Right atrium auricular region (tissue), 2 donors: ENCODE results near the gene PAX6. TPM values are rescaled to one million over a fixed set of nuclear protein-coding genes. Genes with fewer than 3 reads are reported as not detected.

Source experiments
- DNase-seq: peaks from one replicate; pipeline ENCODE4 v3.0.0-alpha.2; 2019; ENCODE audit warnings: low spot score
- H3K27ac ChIP-seq, 2 donors: fragments of 200-600 bp; sonication (generic); 1 replicate in 1 of 2; 2 replicates in 1 of 2; pipeline ENCODE4 v1.5.1; 2016 to 2019
- H3K27me3 ChIP-seq, 2 donors: fragments of 200-600 bp; sonication (generic); one replicate each; pipeline versions ENCODE4 v1.5.1 to v1.6.0; 2017 to 2019
- H3K36me3 ChIP-seq: fragments of 200-600 bp; sonication (generic); one replicate; pipeline ENCODE4 v1.5.1; 2016
- H3K4me1 ChIP-seq, 2 donors: fragments of 200-600 bp; sonication (generic); one replicate each; pipeline versions ENCODE4 v1.5.1 to v1.6.0; 2017 to 2019
- H3K4me3 ChIP-seq, 2 donors: fragments of 200-600 bp; sonication (generic); 1 replicate in 1 of 2; 2 replicates in 1 of 2; pipeline ENCODE4 v1.5.1; 2017 to 2019; ENCODE audit warnings: mild to moderate bottlenecking in 1 of 2, moderate library complexity in 1 of 2
- H3K9me3 ChIP-seq, 2 donors: fragments of 200-600 bp; sonication (generic); one replicate each; pipeline ENCODE4 v1.5.1; 2019
- CTCF ChIP-seq, 2 donors: fragments of 200-600 bp; sonication (generic); IDR thresholded peaks; one replicate each; pipeline ENCODE4 v1.5.1; 2019; ENCODE audit warnings: antibody characterized with exemption in 2 of 2
- total RNA-seq, 2 donors: library from RNA; depleted of rRNA; stranded (reverse); fragments of >200 nt; gene quantifications; one replicate each; pipeline ENCODE4 v1.1.0, GENCODE V29; 2016

Gene PAX6
- total RNA-seq, 2 donors from 2014 or later = not detected

- DNase-seq = no peak
- Histone ChIP-seq H3K4me3 (peak overlapping the region in 1 of 2 donors; percentile 47), H3K9me3 (no peaks in the 10 kb centered on the region), H3K36me3 (no peaks in the 10 kb centered on the region), H3K27me3 (peaks cover 83 to 89% of the 10 kb centered on the region in 2 donors), H3K27ac (no peak overlapping the region), H3K4me1 (peaks cover 0 to 90% of the 10 kb centered on the region in 2 donors)
- TF ChIP-seq CTCF (IDR thresholded peaks at IDR 0.05) = no peak
Measured at GRCh38 chr11:31814176-31814868, 3.2 kb upstream of the PAX6 start.

- DNase-seq = no peak
- peaks cover 0 to 90% of the 10 kb centered on the region in 2 donors for H3K4me1 ChIP-seq
- H3K36me3 ChIP-seq = no peaks in the 10 kb centered on the region
- H3K9me3 ChIP-seq = no peaks in the 10 kb centered on the region
- peak overlapping the region; percentile 22 to 47 for H3K4me3 ChIP-seq
- no peak for TF ChIP-seq CTCF (IDR thresholded peaks at IDR 0.05)
- H3K27ac ChIP-seq = no peak overlapping the region
- peaks cover 84 to 89% of the 10 kb centered on the region in 2 donors for H3K27me3 ChIP-seq
Measured at GRCh38 chr11:31813391-31814175, 2.5 kb upstream of the PAX6 start.

GRCh38 chr11:31812383-31813381 lies 1.6 kb upstream of the PAX6 start:
- Histone ChIP-seq H3K9me3 (no peaks in the 10 kb centered on the region), H3K36me3 (no peaks in the 10 kb centered on the region), H3K27ac (no peak overlapping the region), H3K4me3 (peak overlapping the region; percentile 22 to 47), H3K4me1 (peaks cover 0 to 81% of the 10 kb centered on the region in 2 donors), H3K27me3 (peaks cover 84 to 89% of the 10 kb centered on the region in 2 donors)
- TF ChIP-seq CTCF (IDR thresholded peaks at IDR 0.05) = no peak
- no peak for DNase-seq

- Histone ChIP-seq H3K4me1 (peaks cover 0 to 69% of the 10 kb centered on the region in 2 donors), H3K27ac (no peak overlapping the region), H3K4me3 (peak overlapping the region; percentile 24 to 38), H3K9me3 (no peaks in the 10 kb centered on the region), H3K36me3 (no peaks in the 10 kb centered on the region), H3K27me3 (peaks cover 83 to 91% of the 10 kb centered on the region in 2 donors)
- DNase-seq = peak; percentile 36
- TF ChIP-seq CTCF (IDR thresholded peaks at IDR 0.05) = no peak
Measured at GRCh38 chr11:31809857-31810778, 1.0 kb downstream of the PAX6 start.

- no peak for DNase-seq
- H3K27me3 ChIP-seq = peaks cover 80 to 94% of the 10 kb centered on the region in 2 donors
- TF ChIP-seq CTCF (IDR thresholded peaks at IDR 0.05) = no peak
- no peaks in the 10 kb centered on the region for H3K36me3 ChIP-seq
- no peaks in the 10 kb centered on the region for H3K9me3 ChIP-seq
- no peak overlapping the region for H3K4me3 ChIP-seq
- H3K4me1 ChIP-seq = peaks cover 0 to 69% of the 10 kb centered on the region in 2 donors
- H3K27ac ChIP-seq = no peak overlapping the region
Measured at GRCh38 chr11:31809541-31809856, 1.6 kb downstream of the PAX6 start.
